ENCODE data around the gene ELMO3.

Gene ELMO3

DNA sequence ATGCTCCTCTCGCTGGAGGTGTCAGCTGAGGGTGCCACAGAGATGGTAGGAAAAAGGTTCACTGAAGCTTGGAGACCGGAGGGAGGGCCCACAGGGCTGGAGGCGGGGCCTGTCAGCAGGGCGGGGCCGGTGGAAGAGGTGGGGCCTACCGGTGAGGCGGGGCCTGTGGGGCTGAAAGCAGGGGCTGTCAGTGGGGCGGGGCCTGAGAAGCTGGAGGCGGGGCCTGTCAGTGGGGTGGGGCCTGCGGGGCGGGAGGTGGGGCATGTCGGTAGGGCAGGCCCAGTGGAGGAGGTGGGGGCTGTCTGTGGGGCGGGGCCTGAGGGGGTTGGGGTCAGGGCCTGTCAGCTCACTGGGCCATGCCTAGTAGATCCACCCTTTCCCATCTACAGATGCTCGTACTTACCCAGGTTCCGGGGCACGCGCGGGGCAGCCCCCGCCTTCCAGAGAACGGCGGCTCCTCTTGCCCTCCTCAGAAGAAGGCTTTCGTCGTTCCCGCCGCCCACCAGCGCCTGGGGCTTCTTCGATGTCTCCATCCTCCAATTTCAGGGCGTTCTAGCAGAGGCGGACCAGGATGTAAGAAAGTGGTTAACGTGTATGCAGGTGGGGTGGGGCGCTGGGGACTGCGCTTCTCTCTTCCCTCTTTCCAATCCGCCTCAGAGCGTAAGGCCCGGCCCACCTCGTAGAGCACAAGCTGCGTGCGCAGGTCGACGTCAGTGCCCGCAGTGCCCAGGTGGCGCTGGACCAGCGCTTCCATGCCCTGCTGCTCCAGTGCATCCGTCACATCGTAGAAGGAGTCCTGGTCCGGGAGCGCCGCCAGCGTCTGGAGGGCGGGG lies 37.8 kb downstream of the ELMO3 start:
- peak; percentile 78 for DNase-seq (ENCODE audit: low spot score)
- TF ChIP-seq, protein P1, sequence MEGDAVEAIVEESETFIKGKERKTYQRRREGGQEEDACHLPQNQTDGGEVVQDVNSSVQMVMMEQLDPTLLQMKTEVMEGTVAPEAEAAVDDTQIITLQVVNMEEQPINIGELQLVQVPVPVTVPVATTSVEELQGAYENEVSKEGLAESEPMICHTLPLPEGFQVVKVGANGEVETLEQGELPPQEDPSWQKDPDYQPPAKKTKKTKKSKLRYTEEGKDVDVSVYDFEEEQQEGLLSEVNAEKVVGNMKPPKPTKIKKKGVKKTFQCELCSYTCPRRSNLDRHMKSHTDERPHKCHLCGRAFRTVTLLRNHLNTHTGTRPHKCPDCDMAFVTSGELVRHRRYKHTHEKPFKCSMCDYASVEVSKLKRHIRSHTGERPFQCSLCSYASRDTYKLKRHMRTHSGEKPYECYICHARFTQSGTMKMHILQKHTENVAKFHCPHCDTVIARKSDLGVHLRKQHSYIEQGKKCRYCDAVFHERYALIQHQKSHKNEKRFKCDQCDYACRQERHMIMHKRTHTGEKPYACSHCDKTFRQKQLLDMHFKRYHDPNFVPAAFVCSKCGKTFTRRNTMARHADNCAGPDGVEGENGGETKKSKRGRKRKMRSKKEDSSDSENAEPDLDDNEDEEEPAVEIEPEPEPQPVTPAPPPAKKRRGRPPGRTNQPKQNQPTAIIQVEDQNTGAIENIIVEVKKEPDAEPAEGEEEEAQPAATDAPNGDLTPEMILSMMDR (IDR thresholded peaks at IDR 0.05; ENCODE audit: extremely low read depth, insufficient read depth, missing control alignments): no peak
- in situ Hi-C loops (cut with MboI; ENCODE audit: low pct_unique_long_range_greater_than_20kb, low sequenced_read_pairs, unreplicated experiment): no loop called here

- TF ChIP-seq, protein P1 (IDR thresholded peaks at IDR 0.05; ENCODE audit: extremely low read depth, insufficient read depth, missing control alignments): no peak
- no peak for DNase-seq (ENCODE audit: low spot score)
- in situ Hi-C loops (cut with MboI; ENCODE audit: low pct_unique_long_range_greater_than_20kb, low sequenced_read_pairs, unreplicated experiment): no loop called here
These were observed 38.7 kb downstream of the ELMO3 start for GRCh38 chr16:67237396-67238277.

DNA sequence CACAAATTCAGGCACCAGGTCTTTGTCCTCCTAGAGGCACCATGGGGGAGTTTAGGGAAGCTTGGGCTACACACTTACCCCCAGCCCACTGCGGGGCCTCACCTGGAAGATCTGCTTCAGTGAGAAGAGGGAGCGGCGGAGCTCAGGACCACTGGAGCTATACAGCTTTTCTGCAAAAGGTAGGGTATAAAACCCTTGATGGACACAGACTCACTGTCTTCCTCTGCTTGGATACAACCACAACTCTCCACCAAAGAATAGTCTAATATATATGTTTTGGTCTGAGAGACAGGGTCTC lies 39.3 kb downstream of the ELMO3 start:
- in situ Hi-C loops (cut with MboI; ENCODE audit: low pct_unique_long_range_greater_than_20kb, low sequenced_read_pairs, unreplicated experiment): no loop called here
- TF ChIP-seq, protein P1 (IDR thresholded peaks at IDR 0.05; ENCODE audit: extremely low read depth, insufficient read depth, missing control alignments): no peak
- no peak for DNase-seq (ENCODE audit: low spot score)

GRCh38 chr16:67238806-67239470 lies 40.0 kb downstream of the ELMO3 start:
- TF ChIP-seq, protein P1 (IDR thresholded peaks at IDR 0.05; ENCODE audit: extremely low read depth, insufficient read depth, missing control alignments): no peak
- DNase-seq (ENCODE audit: low spot score): no peak
- in situ Hi-C loops (cut with MboI; ENCODE audit: low pct_unique_long_range_greater_than_20kb, low sequenced_read_pairs, unreplicated experiment): no loop called here

DNA sequence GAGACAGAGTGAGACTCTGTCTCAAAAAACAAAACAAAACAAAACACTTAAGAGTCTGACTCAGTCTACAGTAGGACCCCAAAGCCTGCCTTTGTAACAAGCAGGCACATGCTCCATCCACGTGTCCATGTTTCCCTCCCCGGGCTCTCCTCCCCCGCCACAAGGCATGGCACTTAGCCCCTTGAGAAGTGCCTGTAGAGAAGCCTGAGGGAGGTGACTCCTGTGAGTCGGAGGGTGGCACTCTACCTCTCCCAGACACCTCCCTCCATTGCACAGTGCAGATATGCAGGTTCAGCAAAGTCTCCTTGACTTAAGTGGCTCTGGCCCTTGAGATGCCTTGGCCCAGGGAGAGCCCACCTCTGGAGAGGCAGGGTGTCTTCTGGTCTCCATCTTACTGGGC lies 41.6 kb downstream of the ELMO3 start:
- no peak for DNase-seq (ENCODE audit: low spot score)
- in situ Hi-C loops (cut with MboI; ENCODE audit: low pct_unique_long_range_greater_than_20kb, low sequenced_read_pairs, unreplicated experiment): no loop called here
- TF ChIP-seq, protein P1 (IDR thresholded peaks at IDR 0.05; ENCODE audit: extremely low read depth, insufficient read depth, missing control alignments): no peak

Data from GM13977 (cell line).